ENCODE results near the gene BACH2.
"Not testable (repeated sequence)": the region's sequence is repeated elsewhere in the genome, so short reads cannot be mapped to it uniquely, and the experiment has no call there.

Gene BACH2

GRCh38 chr6:90301816-90302215 is 5.2 kb upstream of the BACH2 start:
- DNase-seq = no peak

DNA sequence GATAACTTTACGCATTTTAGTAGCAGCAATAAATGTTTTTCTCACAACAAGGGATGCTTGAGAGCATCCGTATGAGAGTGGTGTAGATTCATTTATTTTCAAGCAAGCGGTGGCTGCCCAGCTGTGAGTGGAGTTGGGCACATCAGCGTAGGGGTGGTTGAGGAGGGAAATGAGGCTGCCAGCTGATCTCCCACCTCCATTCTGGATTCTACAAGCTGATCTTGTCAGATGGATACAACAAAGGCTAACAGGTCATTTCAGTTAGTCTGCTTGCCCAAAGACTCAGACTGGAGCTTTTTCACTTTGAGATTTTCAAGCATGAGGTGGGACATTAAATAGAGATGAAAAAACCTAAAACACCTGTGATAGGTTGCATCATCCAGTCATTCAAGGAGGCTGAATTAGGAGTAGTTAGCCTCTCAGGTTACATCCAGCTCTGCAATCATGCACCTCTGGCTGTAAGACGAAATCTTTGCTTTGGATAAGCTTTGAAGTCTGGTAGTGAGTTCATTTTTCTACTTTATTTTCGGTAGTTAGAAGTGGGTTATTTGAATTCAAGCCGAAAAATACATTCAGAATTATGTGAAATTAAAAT is 1.9 kb upstream of the BACH2 start:
- peak in 1 of 3 experiments; percentile 39 for DNase-seq

DNA sequence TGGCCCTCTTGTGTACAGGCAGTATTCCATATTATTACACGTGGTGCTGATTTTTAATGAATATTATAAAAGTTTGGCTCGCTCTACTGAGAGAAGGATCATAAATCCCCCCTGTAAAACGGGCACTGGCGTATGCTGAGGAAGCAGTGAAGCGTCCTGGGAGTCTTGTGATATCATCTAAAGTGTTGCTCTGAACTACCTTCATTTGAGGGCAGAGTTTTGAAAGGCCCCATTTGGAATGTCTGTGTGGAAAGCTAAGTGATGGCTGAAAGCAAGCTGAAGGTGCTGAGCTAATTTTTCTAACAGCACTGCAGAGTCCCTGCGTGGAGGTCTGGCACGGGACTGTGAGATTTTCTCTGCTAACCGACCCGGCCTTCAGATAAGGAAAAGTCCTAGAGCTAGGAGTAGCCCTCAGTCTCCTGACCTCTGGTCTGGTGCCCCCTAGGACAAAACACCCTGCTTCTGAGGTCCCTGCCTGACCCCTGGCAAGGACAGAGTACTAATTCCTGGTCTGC is 1.3 kb upstream of the BACH2 start:
- no peak for DNase-seq

GRCh38 chr6:90297115-90297866 is 648 bp upstream of the BACH2 start:
- peak in 2 of 3 experiments; percentile 44 to 52 for DNase-seq

GRCh38 chr6:90295854-90296340 is 746 bp downstream of the BACH2 start:
- peak; percentile 37 to 78 (median 67) for DNase-seq

DNA sequence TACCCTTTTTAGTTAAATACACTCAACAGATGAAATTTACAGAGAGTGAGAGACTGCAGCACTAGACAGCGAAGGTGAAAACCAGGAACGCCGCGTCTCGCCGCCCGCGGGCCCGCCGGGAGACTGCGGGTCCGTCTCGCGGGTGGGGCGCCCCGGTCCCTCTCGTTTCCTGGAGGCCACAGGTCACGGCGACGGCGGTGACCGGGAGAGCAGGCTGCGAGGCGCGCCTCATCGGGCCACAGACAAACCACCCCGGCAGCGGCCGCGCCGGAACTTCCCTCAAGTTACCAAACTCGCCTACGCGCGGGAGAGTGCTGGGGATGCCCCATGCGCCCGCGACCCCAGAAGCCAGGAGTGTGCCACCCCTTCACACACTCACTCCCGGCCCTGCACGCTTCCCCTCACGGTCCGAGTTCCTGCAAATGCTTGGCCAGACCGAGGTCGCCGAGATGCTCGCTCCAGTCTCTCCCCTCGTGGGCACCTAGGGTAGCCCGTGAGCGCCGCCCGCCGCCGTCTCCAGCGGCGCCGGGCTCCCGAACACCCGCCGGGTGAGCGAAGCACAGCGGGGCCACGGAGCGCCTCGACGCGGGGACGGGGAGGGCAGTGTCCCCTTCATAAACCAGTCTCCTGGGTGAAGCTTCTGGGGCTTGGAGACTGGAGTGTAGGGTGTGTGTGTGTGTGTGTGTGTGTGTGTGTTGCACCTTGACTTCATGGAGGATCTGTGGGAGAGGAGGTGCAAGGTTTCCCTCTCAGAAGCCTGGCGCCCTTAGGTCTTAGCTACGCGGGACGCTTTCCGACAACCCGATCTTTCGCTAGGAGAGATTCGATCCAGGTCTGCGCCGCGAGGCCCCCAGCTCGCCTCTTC is 1.4 kb downstream of the BACH2 start:
- DNase-seq = peak; percentile 42 to 78 (median 66)

- DNase-seq = peak; percentile 6 to 47 (median 9)
Observed at GRCh38 chr6:90294614-90294988, 2.0 kb downstream of the BACH2 start.

DNA sequence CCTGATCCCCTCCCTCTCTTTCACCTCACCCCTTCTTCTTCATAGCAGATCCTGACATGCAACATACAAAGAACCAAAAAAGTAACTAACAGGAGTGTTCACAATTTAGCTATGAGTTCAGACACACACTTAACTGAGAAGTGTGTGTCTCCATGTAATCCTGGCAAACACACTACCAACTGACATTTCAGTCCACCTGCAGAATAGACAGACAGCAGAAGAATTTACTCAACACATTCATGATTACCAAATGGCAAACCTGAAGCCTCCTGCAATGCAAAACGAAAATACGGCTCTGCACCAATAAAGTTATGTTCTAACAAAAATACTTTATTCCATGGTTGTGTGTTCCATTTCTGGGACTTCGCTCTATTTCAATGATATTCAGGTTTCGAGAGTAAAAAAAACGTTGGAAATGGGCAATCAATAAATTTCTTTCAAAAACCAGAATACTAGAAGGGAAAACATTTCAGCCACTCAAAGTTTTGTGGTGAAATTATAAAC is 2.6 kb downstream of the BACH2 start:
- no peak for DNase-seq

DNA sequence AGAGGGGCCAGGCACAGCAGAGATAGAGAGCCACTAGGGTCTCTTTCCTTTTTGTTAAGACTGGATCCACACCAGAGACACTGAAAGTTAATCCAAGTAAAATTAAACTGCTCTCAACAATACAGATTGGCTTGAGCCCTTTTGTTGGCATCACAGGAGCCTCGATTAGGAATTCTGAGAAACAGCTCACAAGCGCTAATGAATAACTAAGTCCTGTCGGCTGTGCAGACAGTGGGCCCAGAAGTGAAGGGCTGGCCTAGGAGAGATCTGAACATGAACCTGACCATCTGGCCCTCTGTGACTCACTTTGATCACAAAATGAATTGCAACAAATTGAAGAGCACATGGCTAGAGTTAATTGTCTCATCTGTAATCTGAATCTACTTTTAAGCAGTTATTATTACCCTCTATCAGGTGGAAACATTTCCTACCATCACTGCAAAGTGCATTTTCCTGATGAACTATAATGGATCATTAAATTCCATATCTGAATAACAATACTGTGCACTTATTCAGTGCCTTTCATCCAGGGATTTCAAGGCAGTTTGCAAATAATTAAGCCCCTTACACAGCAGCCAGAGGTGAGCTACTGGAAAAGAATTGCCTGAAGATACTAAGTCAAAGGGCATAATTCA is 3.2 kb downstream of the BACH2 start:
- peak in 1 of 3 experiments; percentile 21 for DNase-seq

GRCh38 chr6:90291565-90291964 is 5.1 kb downstream of the BACH2 start:
- no peak for DNase-seq

DNA sequence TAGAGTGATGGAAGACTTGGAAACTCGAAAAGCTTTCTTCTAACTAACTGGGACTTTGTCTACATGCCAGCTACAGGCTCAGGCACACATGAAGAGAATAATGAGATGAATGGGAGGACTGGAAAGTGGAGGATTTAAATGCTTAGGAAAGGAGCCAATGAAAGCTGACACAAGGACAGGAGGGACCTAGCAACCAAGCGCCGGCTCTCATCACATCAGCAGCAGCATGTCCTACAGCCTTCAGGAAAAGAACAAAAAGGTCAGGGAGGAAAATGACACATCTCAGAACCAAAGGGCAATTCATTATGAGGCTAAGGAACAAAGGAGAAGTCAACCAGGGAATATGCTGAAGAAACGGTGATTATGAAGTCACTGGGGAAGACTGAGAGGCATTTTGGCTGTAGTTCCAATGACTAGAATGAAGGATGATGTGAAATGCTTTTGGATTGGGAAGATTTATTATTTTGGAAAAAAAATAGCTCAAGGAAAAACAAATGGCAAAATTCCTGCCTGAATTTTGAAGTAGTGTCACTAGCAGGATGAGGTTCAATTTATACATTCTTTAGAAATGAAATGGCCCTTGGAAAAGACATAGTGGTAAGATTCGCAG is 5.7 kb downstream of the BACH2 start:
- no peak for DNase-seq

DNA sequence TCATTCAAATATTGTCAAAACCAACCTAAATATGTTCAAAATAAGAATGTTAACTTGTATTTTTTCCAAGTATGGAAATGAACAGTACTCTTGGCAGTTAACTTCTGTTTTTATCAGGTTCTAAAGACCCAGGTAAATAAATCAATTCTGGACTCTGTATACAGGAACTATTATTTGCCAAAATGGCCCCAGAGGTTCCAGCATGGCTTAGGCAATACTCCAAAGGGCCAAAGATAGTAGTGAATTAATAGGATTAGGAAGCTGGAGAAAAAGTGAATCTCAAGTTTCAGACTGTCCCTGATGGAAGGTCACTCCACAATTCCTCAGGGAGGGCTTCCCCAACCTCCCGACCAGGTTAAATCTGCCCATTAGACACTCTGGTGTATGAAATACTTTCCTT is 6.7 kb downstream of the BACH2 start:
- DNase-seq = no peak

GRCh38 chr6:90288404-90288803 is 8.2 kb downstream of the BACH2 start:
- DNase-seq = peak in 2 of 3 experiments; percentile 2 to 57

DNA sequence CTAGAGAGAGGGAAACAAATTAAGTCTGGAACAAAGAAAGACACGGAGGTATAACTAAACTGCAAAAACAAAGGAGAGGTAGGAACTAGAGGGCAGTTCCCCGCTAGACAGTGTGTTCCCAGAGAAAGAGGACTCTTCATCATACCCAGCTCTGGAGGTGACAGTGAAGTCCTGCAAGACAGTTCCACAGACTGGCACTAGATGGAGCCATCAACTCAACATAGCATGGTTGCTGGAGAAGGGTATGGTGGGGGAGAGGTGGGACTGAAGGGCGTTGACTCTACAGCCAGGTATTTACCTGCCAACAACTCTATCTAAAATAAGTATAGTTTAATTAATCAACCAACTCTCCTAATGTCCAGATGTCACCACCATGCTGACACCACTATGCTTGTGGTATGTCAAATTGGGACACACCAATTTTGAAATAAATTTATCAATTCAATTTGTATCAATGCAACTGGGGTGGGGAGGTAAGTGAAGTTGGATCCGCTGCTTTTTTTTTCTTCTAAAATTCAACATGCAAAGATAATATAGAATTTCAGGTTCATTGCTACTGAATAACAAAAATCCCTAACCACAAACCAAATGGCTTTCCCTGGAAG is 9.7 kb downstream of the BACH2 start:
- DNase-seq = peak; percentile 14 to 52 (median 33)

GRCh38 chr6:90285611-90286381 is 10.8 kb downstream of the BACH2 start:
- DNase-seq = peak; percentile 61 to 83 (median 67)

DNA sequence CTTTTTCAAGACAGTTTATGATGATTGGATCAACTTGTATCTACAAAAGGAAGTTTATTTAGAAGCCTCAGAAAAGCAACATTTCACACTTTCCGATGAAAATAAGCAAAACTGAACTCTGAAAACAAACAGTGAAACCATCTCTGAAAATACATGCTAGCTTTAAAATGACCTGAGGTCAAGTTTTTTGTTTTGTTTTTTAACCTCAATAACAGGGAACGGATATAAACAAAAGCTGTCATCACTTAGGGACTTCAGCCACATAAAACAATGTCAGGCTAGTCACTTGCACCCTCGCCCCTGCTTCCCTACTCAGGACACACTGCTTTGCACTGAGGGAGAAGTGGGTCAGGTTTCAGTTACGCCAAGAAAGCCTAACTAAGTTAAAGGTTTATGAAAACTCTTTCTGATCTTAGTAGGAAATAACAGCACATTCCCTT is 11.6 kb downstream of the BACH2 start:
- DNase-seq = no peak

GRCh38 chr6:90284236-90285041 is 12.2 kb downstream of the BACH2 start:
- DNase-seq = peak in 2 of 3 experiments; percentile 2 to 9

DNA sequence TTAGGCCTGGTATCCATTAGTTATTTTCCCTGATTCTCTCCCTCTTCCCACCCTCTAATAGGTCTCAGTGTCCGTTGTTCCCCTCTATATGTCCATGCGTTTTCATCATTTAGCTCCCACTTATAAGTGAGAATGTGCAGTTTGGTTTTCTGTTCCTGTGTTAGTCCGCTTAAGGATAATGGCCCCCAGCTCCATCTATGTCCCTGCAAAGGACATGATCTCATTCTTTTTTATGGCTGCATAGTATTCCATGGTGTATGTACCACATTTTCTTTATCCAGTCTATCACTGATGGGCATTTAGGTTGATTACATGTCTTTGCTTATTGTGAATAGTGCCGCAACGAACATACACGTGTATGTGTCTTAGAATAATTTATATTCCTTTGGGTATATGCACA is 14.4 kb downstream of the BACH2 start:
- not testable (repeated sequence) for DNase-seq

GRCh38 chr6:90278129-90278528 is 18.5 kb downstream of the BACH2 start:
- DNase-seq = no peak

Measured in NCI-H1417 (cell line).